NT2/D1 (cell line): ENCODE measurements around the gene KCNE3.

Source experiments
- SUZ12 ChIP-seq: IDR thresholded peaks from 2 replicates; pipeline ENCODE4 v1.6.1; 2011; ENCODE audit not compliant: insufficient read length, insufficient read depth; ENCODE audit errors: extremely low read depth
- YY1 ChIP-seq: IDR thresholded peaks from 2 replicates; pipeline ENCODE4 v1.6.1; 2011; ENCODE audit not compliant: insufficient read length, insufficient read depth
- ZNF274 ChIP-seq: IDR thresholded peaks from 2 replicates; pipeline ENCODE4 v1.6.1; 2011; ENCODE audit warnings: mild to moderate bottlenecking, low read depth, low read length

DNA sequence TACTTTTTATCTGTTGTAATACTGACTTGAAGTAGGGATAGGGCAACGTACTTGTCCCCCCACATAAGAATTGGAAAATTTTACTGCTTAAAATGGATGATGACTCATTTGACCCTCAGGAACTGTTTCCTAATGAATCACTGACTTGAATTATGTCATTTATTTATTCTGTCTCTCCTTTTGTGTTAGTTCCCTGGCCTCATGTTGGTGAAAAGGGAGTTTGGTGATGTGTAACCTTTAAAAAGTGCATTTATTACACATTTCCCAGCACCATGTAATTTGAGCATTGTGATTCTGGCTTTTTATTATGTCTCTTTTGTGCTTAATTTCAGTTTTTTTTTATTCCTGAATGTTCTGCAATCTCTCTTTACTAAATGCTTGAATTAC is 48.8 kb downstream of the KCNE3 start:
- TF ChIP-seq ZNF274, result no peak
- no peak for TF ChIP-seq YY1
- no peak for TF ChIP-seq SUZ12
